ENCODE measurements around the gene XKR8.

Gene XKR8

GRCh38 chr1:27931759-27932158 is 28.0 kb upstream of the XKR8 start:
- no peak for TF ChIP-seq CTCF (IDR thresholded peaks at IDR 0.05)
- no peak for DNase-seq (ENCODE audit: low spot score)
- no peak overlapping the region for H3K27ac ChIP-seq
- no peak overlapping the region for H3K4me3 ChIP-seq

- no peak for TF ChIP-seq CTCF (IDR thresholded peaks at IDR 0.05)
- Histone ChIP-seq H3K27ac (no peak within 1 kb of the TSS), H3K4me3 (peak within 1 kb of the TSS; percentile 20)
- DNase-seq (ENCODE audit: low spot score) = no peak
Measured at GRCh38 chr1:27934818-27935549, 24.8 kb upstream of the XKR8 start, which contains the start of gene SMPDL3B. Gene SMPDL3B, plus strand, starts transcription at chr1:27935000. Its CDS starts 184 bp downstream, at chr1:27935184.

GRCh38 chr1:27935721-27936120 is 24.1 kb upstream of the XKR8 start:
- TF ChIP-seq CTCF (IDR thresholded peaks at IDR 0.05) = no peak
- H3K27ac ChIP-seq = no peak overlapping the region
- H3K4me3 ChIP-seq = no peak overlapping the region
- no peak for DNase-seq (ENCODE audit: low spot score)

GRCh38 chr1:27936370-27936769 is 23.4 kb upstream of the XKR8 start:
- no peak for TF ChIP-seq CTCF (IDR thresholded peaks at IDR 0.05)
- no peak for DNase-seq (ENCODE audit: low spot score)
- H3K27ac ChIP-seq = no peak overlapping the region
- H3K4me3 ChIP-seq = no peak overlapping the region

DNA sequence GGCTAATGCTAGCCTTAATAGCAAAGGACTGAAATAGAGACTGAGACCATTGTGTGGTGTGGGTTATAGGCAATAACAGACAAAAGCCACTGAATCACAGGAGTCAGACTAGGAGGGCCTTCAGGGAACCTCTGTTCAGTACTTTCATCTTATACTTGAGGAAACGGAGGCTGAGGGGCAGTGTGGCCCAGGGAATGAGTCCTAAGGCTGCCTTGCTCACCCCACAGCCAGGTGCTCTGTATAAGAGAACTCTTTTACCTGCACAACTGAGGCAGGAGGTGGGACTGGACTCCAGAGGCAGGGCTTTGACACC is 22.3 kb upstream of the XKR8 start:
- TF ChIP-seq CTCF (IDR thresholded peaks at IDR 0.05) = no peak
- H3K4me3 ChIP-seq = no peak overlapping the region
- DNase-seq (ENCODE audit: low spot score) = no peak

DNA sequence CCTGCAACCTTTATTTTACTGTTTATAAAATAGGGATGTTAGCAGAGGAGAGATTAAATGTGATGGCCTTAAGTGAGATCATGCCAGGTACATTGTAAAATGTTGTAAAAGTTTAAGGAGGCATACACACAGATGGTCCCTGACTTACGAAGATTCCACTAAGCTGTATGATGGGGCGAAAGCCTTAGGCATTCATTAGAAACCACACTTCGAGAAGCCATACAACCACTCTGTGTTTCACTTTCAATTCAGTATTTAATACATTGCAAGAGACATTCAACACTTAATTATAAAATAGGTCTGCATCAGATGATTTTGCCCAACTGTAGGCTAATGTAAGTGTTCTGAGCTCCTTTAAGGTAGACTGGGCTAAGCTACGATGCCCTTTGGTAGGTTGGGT is 21.3 kb upstream of the XKR8 start:
- H3K27ac ChIP-seq = no peak overlapping the region
- no peak for DNase-seq (ENCODE audit: low spot score)
- no peak for TF ChIP-seq CTCF (IDR thresholded peaks at IDR 0.05)
- H3K4me3 ChIP-seq = no peak overlapping the region

More for the DNA sequence above, 22.3 kb upstream of the XKR8 start:
- H3K27ac ChIP-seq = no peak overlapping the region

- Histone ChIP-seq H3K27ac (no peak overlapping the region), H3K4me3 (no peak overlapping the region)
- no peak for DNase-seq (ENCODE audit: low spot score)
- no peak for TF ChIP-seq CTCF (IDR thresholded peaks at IDR 0.05)
Measured at GRCh38 chr1:27940297-27940696, 19.5 kb upstream of the XKR8 start.
